HL-60/S4 (cell line): Measurements from ENCODE around the gene FAM89B.

ENCODE experiments used
- in situ Hi-C: fragments of 300-500 bp; cut with MboI; formaldehyde crosslinking; loops from 2 replicates; pipeline ENCODE4 v1.14.3; 2022; ENCODE audit warnings: low sequenced_read_pairs

The FAM89B gene

DNA sequence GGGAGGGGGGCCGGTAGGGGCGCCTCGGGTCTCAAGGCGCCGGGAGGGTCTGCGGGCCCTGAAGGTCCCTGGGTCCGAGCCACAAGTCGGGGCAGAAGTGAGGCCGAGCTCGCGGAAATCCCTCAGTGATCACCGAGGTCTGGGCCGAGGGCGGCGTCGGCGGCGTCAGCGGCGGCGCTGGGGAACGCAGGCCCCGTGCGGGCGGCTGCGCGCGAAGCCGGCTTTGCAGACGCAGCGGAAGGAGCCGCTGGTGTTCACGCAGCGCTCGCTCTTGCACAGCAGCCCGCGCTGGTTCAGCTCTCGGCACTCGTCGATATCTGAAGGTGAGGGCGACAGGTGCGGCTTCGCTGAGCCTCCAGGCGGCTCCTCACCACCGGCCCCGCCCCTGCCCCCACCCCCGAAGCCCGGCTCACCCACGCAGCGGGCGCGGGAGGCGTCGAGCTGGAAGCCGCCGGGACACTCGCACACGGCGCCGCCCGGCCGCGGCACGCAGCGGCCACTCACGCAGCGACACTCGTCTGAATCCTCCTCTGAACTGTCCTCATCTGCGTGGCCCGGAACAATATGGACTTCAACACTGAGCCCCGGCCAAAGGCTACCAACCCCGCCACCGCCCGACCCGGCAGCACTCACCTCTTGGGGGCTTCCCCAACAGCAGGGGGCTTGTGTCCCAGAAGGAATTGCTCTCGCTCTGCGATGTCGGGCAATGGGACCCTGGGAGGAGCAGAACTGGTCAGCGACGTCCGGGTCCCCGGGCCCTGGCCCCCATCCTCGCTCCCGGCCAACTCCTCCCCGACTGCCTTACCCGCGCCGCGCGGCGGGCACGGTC, 33.2 kb upstream of the FAM89B start:
- in situ Hi-C loops: no loop called here

DNA sequence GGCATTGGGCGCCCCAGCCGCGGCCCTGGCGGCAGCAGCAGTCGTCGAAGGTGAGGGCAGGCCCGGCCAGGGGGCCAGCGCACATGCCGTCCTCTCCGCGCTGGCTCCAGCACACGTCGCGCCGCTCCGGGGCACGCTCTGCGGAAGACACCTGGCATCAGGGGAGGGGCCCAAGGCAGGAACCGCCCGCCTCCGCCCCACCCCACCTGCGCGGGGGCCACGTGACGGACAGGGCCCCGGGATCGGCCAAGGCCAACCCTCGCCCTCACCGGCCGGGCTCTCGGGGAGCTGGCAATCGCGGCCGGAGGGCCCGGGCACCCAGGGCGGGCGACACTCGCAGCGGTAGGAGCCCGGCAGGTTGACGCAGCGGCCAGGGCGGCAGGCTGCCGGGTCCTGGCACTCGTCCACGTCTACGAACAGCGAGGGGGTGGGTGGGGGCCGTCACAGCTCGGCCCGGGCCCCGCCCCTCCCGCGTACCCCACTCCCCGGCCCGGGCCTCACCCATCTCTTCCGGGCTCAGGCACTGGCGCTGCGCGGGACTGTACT, 32.5 kb upstream of the FAM89B start:
- in situ Hi-C loops: no loop called here

- in situ Hi-C loops: no loop called here
Observed at GRCh38 chr11:65540290-65541092, 31.8 kb upstream of the FAM89B start.

DNA sequence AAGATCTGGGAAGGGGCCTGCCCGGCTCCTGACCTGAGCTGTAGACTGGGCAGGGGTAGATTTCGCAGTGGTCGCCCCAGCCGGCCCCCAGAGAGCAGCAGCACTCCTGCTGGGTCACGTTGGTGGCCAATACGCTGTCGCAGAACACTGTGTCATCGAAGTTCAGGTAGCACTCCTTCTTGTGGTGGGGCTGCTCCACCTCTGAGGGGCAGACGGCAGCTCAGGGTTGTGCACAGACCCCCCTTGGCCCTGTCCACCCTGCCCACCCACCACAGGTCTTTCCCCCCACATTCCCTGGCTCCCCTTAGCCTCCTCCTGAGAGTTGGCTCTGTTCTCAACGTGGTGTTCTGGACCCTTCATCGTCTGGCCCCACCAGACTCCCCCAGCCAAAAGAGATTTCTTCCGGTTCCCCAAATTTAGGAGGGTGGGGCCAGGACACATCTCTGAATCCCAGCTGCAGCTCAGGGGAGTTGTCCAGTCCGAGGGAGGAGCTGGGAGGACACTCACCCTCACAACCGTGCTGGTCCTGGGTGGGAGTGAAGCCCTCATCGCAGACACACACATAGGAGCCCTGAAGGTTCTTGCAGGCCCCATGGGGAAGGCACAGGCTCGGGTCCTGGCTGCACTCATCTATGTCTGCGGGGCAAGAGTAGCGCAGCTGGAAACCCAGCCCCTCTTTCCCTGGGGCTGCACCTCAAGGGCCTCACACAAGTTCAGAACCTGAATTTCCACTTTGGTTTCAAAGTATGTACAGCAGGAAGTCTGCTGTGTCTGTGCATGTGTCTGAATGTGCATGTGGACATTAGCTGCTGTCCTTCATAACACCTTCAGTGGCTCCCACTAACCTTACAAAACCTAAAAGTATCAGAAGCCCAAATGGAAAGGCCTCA, 31.0 kb upstream of the FAM89B start:
- in situ Hi-C loops: no loop called here

DNA sequence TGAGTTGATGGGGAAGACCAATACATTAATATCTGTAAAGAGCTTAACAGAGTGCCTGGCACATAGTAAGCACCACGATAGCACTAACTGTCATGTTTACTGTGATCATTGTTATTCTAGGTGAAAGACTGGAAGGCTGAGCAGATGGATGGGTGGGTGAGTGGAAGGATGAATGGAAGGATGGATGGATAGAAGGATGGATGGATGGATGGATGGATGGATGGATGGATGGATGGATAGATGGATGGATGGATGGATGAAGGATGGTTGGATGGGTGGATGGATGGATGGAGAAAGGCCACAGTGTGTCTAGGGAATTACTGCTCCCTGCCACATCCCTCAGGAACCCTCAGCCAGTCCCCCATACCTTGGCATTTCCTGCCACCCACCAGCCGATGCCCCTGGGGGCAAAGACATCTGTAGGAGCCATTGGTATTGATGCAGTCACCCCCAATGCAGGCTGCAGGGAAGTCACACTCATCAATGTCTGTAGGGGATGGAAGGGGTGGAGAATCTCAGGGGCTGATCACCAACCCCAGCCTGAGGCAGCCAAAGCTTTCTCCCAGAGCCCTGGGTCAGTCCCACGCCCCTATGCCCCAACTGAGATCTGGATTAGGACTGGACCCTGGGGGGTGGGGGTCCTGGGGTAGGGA, 29.5 kb upstream of the FAM89B start:
- in situ Hi-C loops: no loop called here

DNA sequence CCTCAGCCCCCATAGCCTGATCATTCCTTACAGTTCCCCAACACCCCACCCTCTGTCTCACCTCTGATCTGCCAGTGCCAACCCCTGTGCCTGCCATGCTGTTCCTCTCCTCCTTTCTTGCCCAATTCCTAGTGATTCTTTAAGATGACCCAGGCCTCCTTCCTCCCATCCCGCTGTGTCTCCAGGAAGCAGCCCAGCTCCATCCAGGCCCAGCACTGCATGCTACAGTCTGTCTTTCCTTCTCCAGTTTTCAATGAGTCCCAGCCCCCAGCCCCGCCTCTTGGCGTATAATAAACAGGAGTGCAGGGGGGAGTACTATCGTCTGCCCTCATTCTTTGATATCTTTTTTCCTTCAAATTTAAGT, 26.5 kb upstream of the FAM89B start:
- in situ Hi-C loops: no loop called here

GRCh38 chr11:65546217-65546958, 25.9 kb upstream of the FAM89B start:
- in situ Hi-C loops: no loop called here

DNA sequence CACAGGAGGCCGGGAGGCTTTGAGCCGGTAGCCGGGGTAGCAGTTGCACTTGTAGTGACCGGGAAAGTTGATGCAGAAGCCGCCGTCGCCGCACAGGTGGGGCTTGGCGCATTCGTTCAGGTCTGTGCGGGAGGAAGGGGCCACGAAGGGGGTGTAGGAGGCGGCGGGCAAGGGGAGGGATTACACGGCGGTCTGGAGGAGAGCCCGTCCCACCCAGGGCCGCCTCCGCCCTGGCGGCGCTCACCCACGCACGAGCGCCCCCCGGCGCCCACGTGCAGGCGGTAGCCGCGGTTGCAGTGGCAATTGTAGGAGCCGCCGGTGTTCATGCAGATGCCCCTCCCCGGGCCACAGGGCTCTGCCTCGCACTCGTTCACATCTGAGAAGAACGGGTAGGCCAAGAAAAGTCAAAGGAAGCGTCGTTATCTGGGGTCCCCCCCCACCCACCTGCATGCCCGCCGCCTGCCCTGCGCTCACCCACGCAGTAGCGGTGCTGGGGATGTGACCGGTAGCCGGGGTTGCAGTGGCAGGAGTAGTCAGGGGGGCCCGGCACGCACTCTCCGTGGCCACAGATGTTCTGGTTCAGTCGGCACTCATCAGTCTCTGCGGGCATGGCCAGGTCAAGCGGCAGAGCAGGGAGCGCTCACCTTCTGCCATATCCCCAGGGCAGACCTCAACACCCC, 24.8 kb upstream of the FAM89B start:
- in situ Hi-C loops: no loop called here

- in situ Hi-C loops: no loop called here
Observed at GRCh38 chr11:65548395-65548794, 23.9 kb upstream of the FAM89B start.

DNA sequence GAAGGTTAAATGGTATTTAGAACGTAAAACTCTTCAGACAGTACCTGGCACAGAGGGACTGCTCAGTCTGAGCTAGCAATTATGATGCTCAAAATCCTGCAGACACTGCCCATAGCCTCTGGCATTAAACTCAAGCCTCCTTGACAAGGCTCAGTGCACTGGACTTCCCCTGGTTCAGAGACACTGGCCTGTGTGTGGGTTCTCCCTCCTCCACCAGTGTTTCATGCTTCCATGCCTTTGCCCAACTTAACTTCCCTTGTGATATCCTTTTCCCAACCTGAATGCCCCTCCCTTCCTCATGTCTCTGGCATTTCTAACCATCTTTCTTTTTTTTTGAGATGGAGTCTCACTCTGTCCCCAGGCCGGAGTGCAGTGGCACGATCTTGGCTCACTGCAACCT, 23.2 kb upstream of the FAM89B start:
- in situ Hi-C loops: no loop called here

DNA sequence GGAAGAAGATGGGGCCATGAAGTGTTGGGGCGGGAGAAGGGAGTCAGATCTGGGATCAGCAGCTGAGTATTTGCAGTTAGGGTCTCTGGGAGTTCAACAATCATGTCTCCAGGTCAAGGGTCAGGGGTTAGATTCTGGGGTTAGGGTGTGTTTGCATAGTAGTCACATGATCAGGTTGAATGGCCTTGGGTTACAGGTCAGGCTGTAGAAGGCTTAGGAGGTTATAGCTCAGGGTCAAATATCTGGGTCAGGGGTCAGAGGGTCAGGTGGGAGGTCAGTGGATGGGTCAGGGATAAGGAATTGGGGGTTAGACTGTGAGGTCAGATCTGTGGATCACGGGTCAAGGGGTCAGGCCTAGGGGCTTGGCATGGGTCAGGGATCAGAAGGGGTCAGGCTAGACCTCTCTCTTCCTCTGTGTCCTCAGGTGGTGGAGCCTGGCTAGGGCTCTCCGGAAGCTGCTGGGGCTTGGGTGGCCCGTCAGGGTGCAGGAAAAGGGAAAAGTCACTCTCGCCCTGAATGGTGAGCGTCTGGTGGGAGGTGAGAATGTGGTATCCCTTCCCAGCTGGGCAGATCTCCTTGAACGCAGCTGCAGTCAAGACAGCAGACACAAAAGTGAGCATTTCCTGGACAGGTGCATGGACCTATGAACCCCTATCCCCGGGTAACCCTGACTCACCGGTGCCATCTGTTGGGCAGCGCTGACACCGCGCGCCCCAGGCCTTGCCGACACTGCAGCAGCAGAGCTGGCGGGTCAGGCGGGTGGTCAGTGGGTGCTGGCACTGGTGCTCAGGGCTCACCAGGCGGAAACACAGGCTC, 20.6 kb upstream of the FAM89B start:
- in situ Hi-C loops: no loop called here

- in situ Hi-C loops: no loop called here
Observed at GRCh38 chr11:65552388-65552951, 19.9 kb upstream of the FAM89B start.

DNA sequence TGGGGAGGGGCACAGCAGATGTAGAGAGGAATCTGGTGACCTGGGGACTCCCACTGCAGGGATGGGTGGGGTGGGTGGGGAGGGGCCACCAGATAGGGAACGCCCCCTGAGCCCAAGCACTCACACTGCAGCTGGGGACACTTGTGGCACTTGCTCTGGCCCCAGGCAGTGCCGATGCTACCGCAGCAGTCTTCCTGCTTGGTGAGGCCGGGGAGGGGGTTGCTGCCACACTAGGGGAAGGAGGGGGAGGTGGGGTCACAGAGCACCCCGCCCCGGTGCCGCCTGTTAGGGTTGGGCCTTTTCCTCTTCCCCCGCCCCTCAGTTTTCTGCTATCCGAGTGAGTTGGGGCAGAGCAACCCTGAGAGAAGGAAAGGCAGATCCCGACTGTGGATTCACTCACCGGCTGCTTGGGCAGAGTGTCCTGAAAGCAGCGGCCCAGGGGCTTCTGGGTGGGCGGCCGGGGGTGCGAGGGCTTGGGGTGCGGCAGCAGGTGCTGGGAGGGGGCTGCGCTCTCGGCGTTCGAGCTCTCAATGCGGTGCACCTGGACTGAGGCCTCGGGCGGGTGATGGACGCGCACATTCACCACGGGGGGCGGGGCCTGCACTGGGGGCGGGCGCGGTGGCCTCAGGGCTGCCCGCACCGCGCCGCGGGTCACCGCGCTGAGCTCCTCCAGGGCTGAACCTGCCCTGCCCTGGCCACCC, 18.9 kb upstream of the FAM89B start:
- in situ Hi-C loops: no loop called here

- in situ Hi-C loops: no loop called here
Observed at GRCh38 chr11:65554057-65554818, 18.1 kb upstream of the FAM89B start.

- in situ Hi-C loops: no loop called here
Observed at GRCh38 chr11:65554842-65555430, 17.4 kb upstream of the FAM89B start.

DNA sequence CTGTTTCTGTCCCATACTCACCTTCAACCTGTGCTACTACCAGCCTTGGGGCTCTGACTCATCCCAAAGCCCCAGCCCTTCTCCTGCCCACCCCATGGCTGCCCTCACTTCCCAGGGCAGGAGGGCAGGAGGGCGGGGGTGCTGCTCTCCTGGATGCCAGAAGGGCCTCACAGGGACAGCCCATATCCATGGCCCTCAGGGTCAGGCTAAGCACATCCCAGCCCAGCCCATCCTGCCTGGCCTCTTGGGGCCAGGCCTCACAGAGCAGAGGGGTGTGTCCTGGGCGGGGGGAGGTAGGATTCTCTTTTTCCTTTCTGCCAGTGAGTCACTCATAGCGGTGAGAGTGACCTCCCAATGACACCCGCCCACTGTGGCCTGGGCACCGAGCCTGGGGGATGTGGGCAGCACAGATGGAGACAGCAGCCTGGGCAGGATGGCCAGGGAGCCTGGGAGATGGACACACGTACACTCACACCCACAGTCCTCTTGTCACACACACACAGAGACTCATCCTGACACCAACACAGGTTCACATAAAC, 16.6 kb upstream of the FAM89B start:
- in situ Hi-C loops: no loop called here
